T-helper 17 cell (primary cell): ENCODE results near the gene GALT. TPM values are rescaled to one million over a fixed set of nuclear protein-coding genes. Genes with fewer than 3 reads are reported as not detected.

Experiments used
- ATAC-seq: fragments of 150-1000 bp; cut with Tn5 transposase; 2 replicates; pipeline ENCODE4 v1.10.0; 2021; ENCODE audit warnings: mild to moderate bottlenecking, moderate library complexity
- DNase-seq, 3 donors: peaks; one replicate each; pipeline versions ENCODE4 v3.0.0 to v3.0.0-alpha.2; 2020 to 2021
- H3K9me3 ChIP-seq: one replicate; pipeline ENCODE4 v1.7.0; 2013; ENCODE audit warnings: low read length, mild to moderate bottlenecking; ENCODE audit not compliant: control insufficient read depth, poor library complexity, severe bottlenecking
- H3K27ac Mint-ChIP-seq: one replicate; pipeline ENCODE4 v1.8.0; 2022; ENCODE audit warnings: mild to moderate bottlenecking, moderate library complexity, mixed read lengths
- H3K27me3 Mint-ChIP-seq: one replicate; pipeline ENCODE4 v1.8.0; 2022; ENCODE audit warnings: mixed read lengths
- H3K36me3 Mint-ChIP-seq: one replicate; pipeline ENCODE4 v1.8.0; 2022; ENCODE audit warnings: low read depth, mixed read lengths
- H3K4me1 Mint-ChIP-seq: one replicate; pipeline ENCODE4 v1.8.0; 2022; ENCODE audit warnings: mild to moderate bottlenecking, mixed read lengths
- H3K4me3 Mint-ChIP-seq: one replicate; pipeline ENCODE4 v1.8.0; 2022; ENCODE audit warnings: mild to moderate bottlenecking, moderate library complexity, mixed read lengths
- total RNA-seq, 4 donors: library from RNA in 2 of 4; stranded (reverse) in 2 of 4; gene quantifications; one replicate each; pipeline ENCODE4 v1.2.3 and lab custom pipeline; 2022 to 2026

Gene GALT
- total RNA-seq, 2 donors from 2014 or later, result 155 to 208 TPM

GRCh38 chr9:34664281-34665066 is 18.0 kb downstream of the GALT start:
- Mint-ChIP-seq H3K4me1 (peaks cover 54% of the 10 kb centered on the region), H3K27me3 (no peaks in the 10 kb centered on the region), H3K27ac (peak overlapping the region; percentile 95), H3K36me3 (peaks cover 7% of the 10 kb centered on the region), H3K4me3 (peak overlapping the region; percentile 96)
- no peaks in the 10 kb centered on the region for H3K9me3 ChIP-seq
- ATAC-seq (peak; percentile 44), DNase-seq (peak; percentile 58 to 74 (median 66))

- Mint-ChIP-seq H3K4me1 (peaks cover 54% of the 10 kb centered on the region), H3K27me3 (no peaks in the 10 kb centered on the region), H3K36me3 (peaks cover 6% of the 10 kb centered on the region), H3K4me3 (peak overlapping the region; percentile 96), H3K27ac (peak overlapping the region; percentile 95)
- ATAC-seq, result peak; percentile 7
- H3K9me3 ChIP-seq, result no peaks in the 10 kb centered on the region
- no peak for DNase-seq
Measured at GRCh38 chr9:34665067-34665380, 18.5 kb downstream of the GALT start.

GRCh38 chr9:34665381-34666250 is 19.1 kb downstream of the GALT start:
- H3K36me3 Mint-ChIP-seq, result peaks cover 2% of the 10 kb centered on the region
- peak; percentile 82 for ATAC-seq
- no peaks in the 10 kb centered on the region for H3K9me3 ChIP-seq
- H3K4me3 Mint-ChIP-seq, result peak overlapping the region; percentile 96
- H3K27ac Mint-ChIP-seq, result peak overlapping the region; percentile 95
- H3K4me1 Mint-ChIP-seq, result peaks cover 51% of the 10 kb centered on the region
- peak; percentile 82 to 92 (median 90) for DNase-seq
- no peaks in the 10 kb centered on the region for H3K27me3 Mint-ChIP-seq

GRCh38 chr9:34669809-34670562 is 23.5 kb downstream of the GALT start:
- H3K9me3 ChIP-seq, result no peaks in the 10 kb centered on the region
- Mint-ChIP-seq H3K27ac (no peak overlapping the region), H3K27me3 (no peaks in the 10 kb centered on the region)

GRCh38 chr9:34671307-34671706 is 24.8 kb downstream of the GALT start:
- no peak overlapping the region for H3K4me3 Mint-ChIP-seq
- H3K27ac Mint-ChIP-seq, result no peak overlapping the region
- no peak for DNase-seq

More at GRCh38 chr9:34669809-34670562, 23.5 kb downstream of the GALT start:
- DNase-seq (no peak), ATAC-seq (no peak)
- H3K36me3 Mint-ChIP-seq, result peaks cover 2% of the 10 kb centered on the region
- H3K4me1 Mint-ChIP-seq, result peaks cover 15% of the 10 kb centered on the region
- no peak overlapping the region for H3K4me3 Mint-ChIP-seq

GRCh38 chr9:34674440-34674839 is 28.0 kb downstream of the GALT start:
- DNase-seq (no peak), ATAC-seq (no peak)
- Mint-ChIP-seq H3K27ac (no peak overlapping the region), H3K36me3 (no peaks in the 10 kb centered on the region), H3K27me3 (no peaks in the 10 kb centered on the region), H3K4me1 (peaks cover 5% of the 10 kb centered on the region), H3K4me3 (peak overlapping the region; percentile 21)
- no peaks in the 10 kb centered on the region for H3K9me3 ChIP-seq

More at GRCh38 chr9:34671307-34671706, 24.8 kb downstream of the GALT start:
- H3K36me3 Mint-ChIP-seq, result peaks cover 2% of the 10 kb centered on the region
- H3K27me3 Mint-ChIP-seq, result no peaks in the 10 kb centered on the region
- ATAC-seq, result no peak
- no peaks in the 10 kb centered on the region for H3K9me3 ChIP-seq
- H3K4me1 Mint-ChIP-seq, result peaks cover 8% of the 10 kb centered on the region

GRCh38 chr9:34675048-34675714 is 28.7 kb downstream of the GALT start:
- Mint-ChIP-seq H3K4me1 (peaks cover 5% of the 10 kb centered on the region), H3K27me3 (no peaks in the 10 kb centered on the region), H3K36me3 (no peaks in the 10 kb centered on the region), H3K4me3 (no peak overlapping the region), H3K27ac (no peak overlapping the region)
- ATAC-seq (peak; percentile 75), DNase-seq (peak; percentile 16 to 26 (median 26))
- no peaks in the 10 kb centered on the region for H3K9me3 ChIP-seq

GRCh38 chr9:34675869-34676268 is 29.4 kb downstream of the GALT start:
- no peak overlapping the region for H3K27ac Mint-ChIP-seq
- H3K9me3 ChIP-seq, result no peaks in the 10 kb centered on the region
- peaks cover 5% of the 10 kb centered on the region for H3K4me1 Mint-ChIP-seq
- no peaks in the 10 kb centered on the region for H3K27me3 Mint-ChIP-seq
- H3K36me3 Mint-ChIP-seq, result no peaks in the 10 kb centered on the region
- DNase-seq, result no peak
- H3K4me3 Mint-ChIP-seq, result no peak overlapping the region
- no peak for ATAC-seq

GRCh38 chr9:34684145-34684544 is 37.7 kb downstream of the GALT start:
- no peak overlapping the region for H3K4me3 Mint-ChIP-seq
- DNase-seq, result no peak
- no peaks in the 10 kb centered on the region for H3K36me3 Mint-ChIP-seq
- peaks cover 8% of the 10 kb centered on the region for H3K4me1 Mint-ChIP-seq
- H3K27me3 Mint-ChIP-seq, result peaks cover 12% of the 10 kb centered on the region
- H3K27ac Mint-ChIP-seq, result no peak overlapping the region
- no peaks in the 10 kb centered on the region for H3K9me3 ChIP-seq
- peak; percentile 50 for ATAC-seq

GRCh38 chr9:34684816-34685215 is 38.3 kb downstream of the GALT start:
- peaks cover 12% of the 10 kb centered on the region for H3K27me3 Mint-ChIP-seq
- DNase-seq (no peak), ATAC-seq (no peak)
- H3K9me3 ChIP-seq, result no peaks in the 10 kb centered on the region
- H3K4me1 Mint-ChIP-seq, result peaks cover 9% of the 10 kb centered on the region
- H3K36me3 Mint-ChIP-seq, result no peaks in the 10 kb centered on the region
- H3K4me3 Mint-ChIP-seq, result no peak overlapping the region
- no peak overlapping the region for H3K27ac Mint-ChIP-seq

- H3K27me3 Mint-ChIP-seq, result peaks cover 12% of the 10 kb centered on the region
- ATAC-seq (no peak), DNase-seq (no peak)
- H3K4me1 Mint-ChIP-seq, result peaks cover 9% of the 10 kb centered on the region
- H3K4me3 Mint-ChIP-seq, result no peak overlapping the region
- H3K9me3 ChIP-seq, result no peaks in the 10 kb centered on the region
- H3K36me3 Mint-ChIP-seq, result no peaks in the 10 kb centered on the region
- H3K27ac Mint-ChIP-seq, result no peak overlapping the region
Measured at GRCh38 chr9:34685591-34685990, 39.1 kb downstream of the GALT start.

- Mint-ChIP-seq H3K4me1 (peaks cover 9% of the 10 kb centered on the region), H3K36me3 (no peaks in the 10 kb centered on the region), H3K27ac (no peak overlapping the region), H3K4me3 (no peak overlapping the region), H3K27me3 (peaks cover 12% of the 10 kb centered on the region)
- H3K9me3 ChIP-seq, result no peaks in the 10 kb centered on the region
- DNase-seq, result no peak
- ATAC-seq, result no peak
Measured at GRCh38 chr9:34686231-34686630, 39.8 kb downstream of the GALT start.
